SH-SY5Y (cell line): ENCODE results near the gene HAGH.

Experiments
- GATA2 ChIP-seq: IDR thresholded peaks from 2 replicates; pipeline ENCODE4 v1.6.1; 2011; ENCODE audit warnings: mild to moderate bottlenecking, low read depth, low read length
- GATA3 ChIP-seq: IDR thresholded peaks from 2 replicates; pipeline ENCODE4 v1.6.1; 2011; ENCODE audit warnings: low read depth, mild to moderate bottlenecking, low read length, moderate library complexity

DNA sequence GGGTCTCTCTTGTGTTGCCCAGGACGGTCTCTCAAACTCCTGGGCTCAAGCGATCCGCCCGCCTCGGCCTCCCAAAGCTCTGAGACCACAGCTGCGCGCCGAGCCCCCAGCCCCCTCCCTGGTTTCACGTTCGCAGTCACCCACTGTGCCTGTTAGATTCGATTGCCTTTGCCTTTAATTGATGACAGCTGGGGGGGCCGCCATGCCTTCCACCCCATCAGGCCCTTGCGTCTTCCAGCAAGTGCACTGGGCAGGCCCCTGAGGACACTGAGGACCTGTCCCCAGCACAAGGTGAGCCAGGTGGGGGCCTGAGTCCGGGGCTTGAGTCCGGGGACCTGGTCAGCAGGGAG lies 36.4 kb downstream of the HAGH start:
- TF ChIP-seq GATA2 = no peak
- TF ChIP-seq GATA3 = no peak
